Mononuclear cell (primary cell): ENCODE results near the gene CDT1. TPM values are rescaled to one million over a fixed set of nuclear protein-coding genes. Genes with fewer than 3 reads are reported as not detected.
"Not testable (repeated sequence)": the region's sequence is repeated elsewhere in the genome, so short reads cannot be mapped to it uniquely, and the experiment has no call there.

Experiments used
- H3K27me3 ChIP-seq: 2 replicates; pipeline ENCODE4 v1.6.0; 2011; ENCODE audit warnings: low read length, control low read depth; ENCODE audit not compliant: insufficient read depth
- H3K4me1 ChIP-seq: 2 replicates; pipeline ENCODE4 v1.5.1; 2011; ENCODE audit warnings: mild to moderate bottlenecking, low read length, control low read depth; ENCODE audit not compliant: insufficient read depth
- H3K4me3 ChIP-seq: 2 replicates; pipeline ENCODE4 v1.5.1; 2011; ENCODE audit warnings: mild to moderate bottlenecking, low read length, moderate library complexity
- H3K9me3 ChIP-seq: 2 replicates; pipeline ENCODE4 v1.5.1; 2011; ENCODE audit warnings: low read depth, mild to moderate bottlenecking, control low read depth, low read length
- total RNA-seq: library from RNA; depleted of rRNA; stranded (reverse); fragments of >200 nt; gene quantifications from one replicate; pipeline ENCODE4 v1.2.3, GENCODE V29; 2012

Gene CDT1
- total RNA-seq, 1 donor, result 0.42 TPM

- Histone ChIP-seq H3K27me3 (no peaks in the 10 kb centered on the region), H3K4me1 (peaks cover 37% of the 10 kb centered on the region), H3K9me3 (no peaks in the 10 kb centered on the region), H3K4me3 (no peak overlapping the region)
Observed at GRCh38 chr16:88763502-88764053, 40.0 kb upstream of the CDT1 start.

DNA sequence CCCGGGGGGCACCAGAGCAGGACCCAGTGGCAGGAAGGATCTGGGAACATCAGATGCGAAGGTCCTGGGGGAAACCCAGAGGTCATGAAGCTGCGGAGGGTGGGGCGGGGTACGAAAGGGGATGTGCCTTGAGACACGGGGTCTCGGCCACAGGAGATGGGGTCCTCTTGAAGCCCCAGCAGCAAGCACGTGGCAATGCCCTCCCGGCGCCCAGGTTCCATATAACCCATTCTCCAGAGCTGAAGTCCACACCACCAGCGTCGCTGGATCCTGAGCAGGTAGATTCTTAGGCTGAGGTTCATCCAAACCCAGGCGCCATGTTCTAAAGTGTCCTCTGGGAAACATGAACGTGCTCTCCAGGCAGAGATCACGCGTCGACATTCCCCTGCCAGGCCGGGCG is 39.5 kb upstream of the CDT1 start:
- no peaks in the 10 kb centered on the region for H3K27me3 ChIP-seq
- no peaks in the 10 kb centered on the region for H3K9me3 ChIP-seq
- H3K4me1 ChIP-seq, result peaks cover 38% of the 10 kb centered on the region
- no peak overlapping the region for H3K4me3 ChIP-seq

GRCh38 chr16:88764913-88765349 is 38.7 kb upstream of the CDT1 start:
- no peaks in the 10 kb centered on the region for H3K27me3 ChIP-seq
- peaks cover 39% of the 10 kb centered on the region for H3K4me1 ChIP-seq
- no peak overlapping the region for H3K4me3 ChIP-seq
- H3K9me3 ChIP-seq, result no peaks in the 10 kb centered on the region

DNA sequence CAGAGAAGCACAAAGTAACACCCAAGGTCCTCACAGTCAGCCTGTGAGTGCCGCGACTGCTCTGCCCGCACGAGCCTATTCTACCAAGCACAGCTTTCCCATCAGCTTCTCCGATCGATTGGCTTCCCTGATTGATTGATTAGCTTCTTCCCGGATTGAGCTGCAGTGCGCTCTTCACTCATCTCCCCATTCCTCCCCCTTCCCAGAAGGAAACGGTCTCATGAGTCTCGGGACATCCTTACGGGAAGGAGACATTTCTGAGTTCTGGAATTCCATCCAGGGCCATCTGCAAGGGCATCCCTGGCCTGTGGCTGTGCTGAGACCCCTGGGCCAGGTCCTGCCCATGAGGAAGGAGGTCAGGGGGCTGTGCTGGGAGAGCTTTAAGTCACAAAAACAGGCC is 36.6 kb upstream of the CDT1 start:
- Histone ChIP-seq H3K4me3 (no peak overlapping the region), H3K4me1 (peaks cover 54% of the 10 kb centered on the region), H3K27me3 (no peaks in the 10 kb centered on the region), H3K9me3 (no peaks in the 10 kb centered on the region)

DNA sequence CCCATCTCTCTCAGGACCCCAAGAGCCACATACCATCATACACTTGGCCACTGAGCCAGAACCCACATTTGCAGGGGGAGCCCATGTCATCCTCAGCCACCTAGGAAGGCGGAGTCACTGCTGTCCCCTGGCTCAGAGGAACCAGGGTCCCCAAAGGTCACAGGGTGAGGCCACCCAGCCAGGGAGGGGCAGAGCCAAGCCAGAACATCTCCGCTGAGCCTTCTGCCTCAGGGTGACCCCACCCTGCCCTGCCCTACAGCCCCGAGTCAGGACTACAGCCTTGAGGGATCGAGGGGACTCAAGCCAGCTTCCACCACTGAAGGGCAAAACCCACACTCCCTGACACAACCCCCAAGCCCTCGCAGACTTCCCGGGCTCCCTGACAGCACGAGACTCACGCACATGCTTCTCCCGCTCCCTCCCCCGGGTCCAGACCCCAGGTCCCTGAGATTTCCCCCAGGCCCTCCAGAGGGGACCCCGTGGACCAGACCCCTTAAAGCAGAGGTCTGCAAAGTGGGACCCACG is 36.0 kb upstream of the CDT1 start:
- Histone ChIP-seq H3K9me3 (no peaks in the 10 kb centered on the region), H3K4me1 (peaks cover 54% of the 10 kb centered on the region), H3K4me3 (no peak overlapping the region), H3K27me3 (no peaks in the 10 kb centered on the region)

- Histone ChIP-seq H3K4me3 (no peak overlapping the region), H3K9me3 (no peaks in the 10 kb centered on the region), H3K27me3 (no peaks in the 10 kb centered on the region), H3K4me1 (peaks cover 54% of the 10 kb centered on the region)
Observed at GRCh38 chr16:88768071-88768783, 35.4 kb upstream of the CDT1 start.

- Histone ChIP-seq H3K27me3 (no peaks in the 10 kb centered on the region), H3K4me3 (no peak overlapping the region), H3K9me3 (no peaks in the 10 kb centered on the region), H3K4me1 (peaks cover 67% of the 10 kb centered on the region)
Observed at GRCh38 chr16:88769617-88770460, 33.8 kb upstream of the CDT1 start.

- H3K27me3 ChIP-seq, result no peaks in the 10 kb centered on the region
- no peak overlapping the region for H3K4me3 ChIP-seq
- H3K4me1 ChIP-seq, result peaks cover 67% of the 10 kb centered on the region
- no peaks in the 10 kb centered on the region for H3K9me3 ChIP-seq
Observed at GRCh38 chr16:88770461-88771293, 32.9 kb upstream of the CDT1 start.

DNA sequence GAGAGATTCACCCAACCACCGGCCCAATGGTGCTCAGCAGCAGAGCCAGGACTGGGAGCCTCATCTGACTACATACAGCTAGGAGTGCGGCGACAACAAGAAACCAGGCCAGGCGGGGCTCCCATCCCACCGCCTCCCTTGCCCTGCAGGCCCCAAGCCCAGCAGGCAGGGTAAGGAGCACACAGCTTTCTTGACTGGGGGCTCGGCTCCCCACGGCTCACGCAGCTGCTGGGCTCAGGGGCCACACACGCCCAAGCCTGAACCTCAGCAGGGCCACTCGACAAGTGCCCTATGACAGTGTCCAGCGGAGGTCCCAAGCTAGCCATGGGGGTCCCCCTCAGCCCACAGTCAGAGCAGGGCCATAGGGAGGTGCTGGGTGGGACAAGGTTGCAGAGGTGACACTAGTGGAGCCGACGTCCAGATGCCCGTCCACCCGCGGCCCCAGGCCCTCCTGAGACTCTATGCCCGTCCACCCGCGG is 32.3 kb upstream of the CDT1 start:
- H3K27me3 ChIP-seq, result no peaks in the 10 kb centered on the region
- H3K4me1 ChIP-seq, result peaks cover 62% of the 10 kb centered on the region
- H3K9me3 ChIP-seq, result no peaks in the 10 kb centered on the region
- H3K4me3 ChIP-seq, result no peak overlapping the region

DNA sequence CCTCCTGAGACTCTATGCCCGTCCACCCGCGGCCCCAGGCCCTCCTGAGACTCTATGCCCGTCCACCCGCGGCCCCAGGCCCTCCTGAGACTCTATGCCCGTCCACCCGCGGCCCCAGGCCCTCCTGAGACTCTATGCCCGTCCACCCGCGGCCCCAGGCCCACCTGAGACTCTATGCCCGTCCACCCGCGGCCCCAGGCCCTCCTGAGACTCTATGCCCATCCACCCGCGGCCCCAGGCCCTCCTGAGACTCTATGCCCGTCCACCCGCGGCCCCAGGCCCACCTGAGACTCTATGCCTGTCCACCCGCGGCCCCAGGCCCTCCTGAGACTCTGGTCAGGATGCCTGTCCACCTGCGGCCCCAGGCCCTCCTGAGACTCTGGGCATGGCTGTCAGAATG is 31.8 kb upstream of the CDT1 start:
- not testable (repeated sequence) for H3K27me3 ChIP-seq, H3K4me3 ChIP-seq, H3K9me3 ChIP-seq
- H3K4me1 ChIP-seq, result peaks cover 59% of the 10 kb centered on the region

GRCh38 chr16:88772871-88773811 is 30.4 kb upstream of the CDT1 start:
- H3K9me3 ChIP-seq, result no peaks in the 10 kb centered on the region
- peaks cover 53% of the 10 kb centered on the region for H3K4me1 ChIP-seq
- H3K27me3 ChIP-seq, result no peaks in the 10 kb centered on the region
- no peak overlapping the region for H3K4me3 ChIP-seq

DNA sequence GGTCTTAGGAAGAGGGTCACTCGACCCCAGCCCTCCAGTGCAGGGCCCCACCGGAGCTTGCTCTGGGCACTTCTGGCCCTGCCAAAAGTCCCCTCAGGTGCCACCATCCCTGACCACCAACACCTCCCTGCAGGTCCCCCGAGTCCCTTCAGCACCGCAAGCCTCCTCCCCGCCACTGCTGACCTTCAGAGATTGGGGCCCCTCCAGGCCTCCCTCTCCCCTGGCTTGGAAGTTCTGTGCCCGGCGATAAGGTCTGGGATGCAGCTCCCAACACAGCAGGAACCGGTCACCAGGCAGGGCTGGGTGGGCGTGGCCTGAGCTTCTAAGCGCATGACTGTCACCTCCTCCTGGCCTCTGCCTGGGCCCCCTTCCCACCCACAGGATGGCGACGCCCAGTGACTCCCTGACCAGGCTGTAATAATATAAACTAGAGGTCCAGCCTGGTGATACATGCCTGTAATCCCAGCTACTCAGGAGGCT is 29.7 kb upstream of the CDT1 start:
- peaks cover 54% of the 10 kb centered on the region for H3K4me1 ChIP-seq
- no peaks in the 10 kb centered on the region for H3K9me3 ChIP-seq
- no peaks in the 10 kb centered on the region for H3K27me3 ChIP-seq
- H3K4me3 ChIP-seq, result no peak overlapping the region

DNA sequence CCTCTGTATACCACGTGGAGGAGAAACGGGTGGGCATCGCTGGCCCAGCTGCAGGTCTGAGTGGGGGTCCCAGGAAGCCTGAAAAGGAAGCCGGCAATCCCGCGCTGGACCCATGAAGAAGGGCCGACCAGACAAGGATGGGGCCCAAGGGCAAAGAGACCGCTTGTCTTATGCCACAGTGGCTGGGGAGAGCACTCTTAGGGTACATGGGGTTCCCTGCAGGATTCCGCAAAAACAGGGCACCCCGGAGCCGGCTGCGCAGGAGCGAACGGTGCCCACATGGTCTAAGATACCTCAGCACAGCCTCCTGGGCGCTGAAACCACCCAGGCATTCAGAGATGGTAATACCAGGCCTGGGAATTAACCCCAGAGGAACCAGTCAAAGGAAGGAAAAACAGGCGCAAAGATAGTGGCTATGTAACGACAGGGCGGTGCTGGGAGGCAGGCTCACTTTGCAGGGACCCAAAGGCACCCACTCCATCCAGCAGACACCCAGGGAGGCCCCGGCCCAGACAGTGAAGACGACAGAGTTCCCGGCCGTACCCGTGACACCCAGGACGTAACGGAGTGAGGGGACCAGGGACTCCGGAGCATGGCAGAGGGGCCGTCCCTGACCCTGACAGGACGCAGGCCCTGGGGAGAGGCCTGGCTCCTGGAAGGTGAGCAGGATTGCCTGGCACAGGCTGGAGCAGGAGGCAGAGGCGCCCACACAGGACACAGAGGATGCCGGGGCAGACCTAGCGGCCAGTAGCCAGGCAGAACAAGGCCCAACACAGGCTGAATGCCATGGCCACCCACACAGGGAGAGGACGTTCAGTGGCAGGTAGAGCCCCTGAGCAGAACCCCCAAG is 28.8 kb upstream of the CDT1 start:
- Histone ChIP-seq H3K4me1 (peaks cover 54% of the 10 kb centered on the region), H3K4me3 (no peak overlapping the region), H3K9me3 (no peaks in the 10 kb centered on the region), H3K27me3 (no peaks in the 10 kb centered on the region)
